AG10803 (cell line): ENCODE measurements around the gene GNAZ.

ENCODE experiments used
- DNase-seq: peaks from one replicate; pipeline ENCODE4 v3.0.0; 2010; ENCODE audit warnings: low read depth
- H3K4me3 ChIP-seq: 2 replicates; pipeline ENCODE4 v1.5.1; 2011; ENCODE audit warnings: mild to moderate bottlenecking, low read length, control low read depth
- TF ChIP-seq, protein P1 (sequence below): conservative IDR thresholded peaks from 2 replicates; pipeline ENCODE4 v1.5.1; 2011; ENCODE audit warnings: mild to moderate bottlenecking, low read length, control low read depth, inconsistent platforms

Gene GNAZ

DNA sequence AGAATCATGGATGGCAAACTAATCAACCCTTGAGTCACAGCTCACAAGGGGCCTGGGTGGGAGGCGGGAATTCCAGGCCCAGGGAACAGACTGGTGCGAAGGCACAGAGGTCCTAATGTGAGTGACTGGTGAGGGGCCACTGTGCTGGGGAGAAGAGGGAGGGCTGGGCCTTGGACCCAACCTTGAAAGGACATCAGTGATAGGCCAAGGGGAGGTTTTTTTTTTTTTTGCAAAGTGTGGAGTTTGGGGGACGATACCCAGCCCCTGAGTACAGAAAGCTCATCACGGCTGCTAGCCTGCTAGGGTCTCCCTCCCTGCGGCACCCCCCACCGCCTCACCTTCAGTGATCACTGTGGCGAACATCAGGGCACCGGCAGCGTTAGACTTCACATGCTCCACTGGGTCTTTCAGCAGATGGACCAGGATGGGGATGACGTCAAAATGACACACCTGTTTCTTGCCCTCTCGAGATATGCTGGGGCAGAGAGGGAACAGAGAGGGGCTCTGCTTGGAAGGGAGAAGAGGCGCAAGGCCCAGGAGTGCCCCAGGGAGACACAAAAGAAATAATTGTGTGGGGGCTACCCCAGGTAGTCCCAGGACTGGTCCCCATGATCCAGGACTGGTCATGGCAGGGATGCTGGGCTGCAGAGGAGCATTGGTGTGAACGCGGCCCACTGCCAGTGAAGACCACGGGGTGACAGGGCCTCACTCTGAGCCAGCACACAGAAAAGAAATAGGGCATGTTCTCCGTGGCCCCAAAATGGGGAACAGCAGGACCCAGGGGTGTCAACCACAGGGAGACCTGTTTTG, 8.6 kb upstream of the GNAZ start:
- TF ChIP-seq, protein P1, sequence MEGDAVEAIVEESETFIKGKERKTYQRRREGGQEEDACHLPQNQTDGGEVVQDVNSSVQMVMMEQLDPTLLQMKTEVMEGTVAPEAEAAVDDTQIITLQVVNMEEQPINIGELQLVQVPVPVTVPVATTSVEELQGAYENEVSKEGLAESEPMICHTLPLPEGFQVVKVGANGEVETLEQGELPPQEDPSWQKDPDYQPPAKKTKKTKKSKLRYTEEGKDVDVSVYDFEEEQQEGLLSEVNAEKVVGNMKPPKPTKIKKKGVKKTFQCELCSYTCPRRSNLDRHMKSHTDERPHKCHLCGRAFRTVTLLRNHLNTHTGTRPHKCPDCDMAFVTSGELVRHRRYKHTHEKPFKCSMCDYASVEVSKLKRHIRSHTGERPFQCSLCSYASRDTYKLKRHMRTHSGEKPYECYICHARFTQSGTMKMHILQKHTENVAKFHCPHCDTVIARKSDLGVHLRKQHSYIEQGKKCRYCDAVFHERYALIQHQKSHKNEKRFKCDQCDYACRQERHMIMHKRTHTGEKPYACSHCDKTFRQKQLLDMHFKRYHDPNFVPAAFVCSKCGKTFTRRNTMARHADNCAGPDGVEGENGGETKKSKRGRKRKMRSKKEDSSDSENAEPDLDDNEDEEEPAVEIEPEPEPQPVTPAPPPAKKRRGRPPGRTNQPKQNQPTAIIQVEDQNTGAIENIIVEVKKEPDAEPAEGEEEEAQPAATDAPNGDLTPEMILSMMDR = no peak
- H3K4me3 ChIP-seq = no peak overlapping the region
- DNase-seq = no peak

DNA sequence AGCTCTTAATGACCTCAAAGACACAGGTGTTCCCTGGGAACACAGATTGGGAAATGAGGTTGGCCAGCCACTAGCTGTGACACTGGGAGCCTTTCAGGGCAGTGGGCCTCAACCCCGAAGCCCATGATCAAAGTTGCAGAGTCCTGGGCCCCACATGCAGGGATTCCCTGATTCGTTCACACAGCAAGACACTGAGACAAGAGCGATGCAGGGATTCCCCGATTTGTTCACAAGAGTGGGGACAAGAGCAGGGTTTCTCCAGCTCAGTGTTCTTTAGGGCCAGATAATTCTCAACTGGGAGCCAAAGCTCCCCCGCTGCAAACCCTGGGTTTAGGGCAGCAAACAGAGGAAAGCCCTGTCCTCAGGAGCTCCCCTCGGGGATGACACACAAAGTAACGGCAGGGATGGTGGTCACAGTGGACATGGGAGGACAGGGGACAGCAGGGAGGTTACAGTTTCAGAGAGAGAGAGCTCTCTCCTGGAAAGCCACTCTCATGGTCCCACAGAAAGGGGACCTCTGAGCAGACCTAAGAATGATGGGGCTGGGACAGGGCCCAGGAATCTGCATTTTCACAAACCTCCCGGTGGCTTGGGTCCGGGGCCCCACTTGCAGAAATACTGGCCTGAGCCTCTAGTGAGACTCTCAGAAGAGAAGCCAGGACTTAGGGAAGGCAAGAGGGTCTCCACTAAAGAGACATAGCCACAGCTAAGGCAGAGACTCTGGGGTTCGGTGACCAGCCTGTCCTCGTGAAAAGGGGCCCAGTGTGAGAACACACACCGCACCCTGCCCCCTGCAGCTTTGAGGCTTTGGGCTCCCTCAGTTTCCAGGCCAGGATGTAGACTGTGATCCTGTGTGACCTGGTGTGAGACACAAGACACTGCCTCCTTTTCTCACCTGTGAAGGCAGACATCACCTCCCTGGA, 7.4 kb upstream of the GNAZ start:
- TF ChIP-seq, protein P1 = no peak
- DNase-seq = no peak
- H3K4me3 ChIP-seq = no peak overlapping the region

DNA sequence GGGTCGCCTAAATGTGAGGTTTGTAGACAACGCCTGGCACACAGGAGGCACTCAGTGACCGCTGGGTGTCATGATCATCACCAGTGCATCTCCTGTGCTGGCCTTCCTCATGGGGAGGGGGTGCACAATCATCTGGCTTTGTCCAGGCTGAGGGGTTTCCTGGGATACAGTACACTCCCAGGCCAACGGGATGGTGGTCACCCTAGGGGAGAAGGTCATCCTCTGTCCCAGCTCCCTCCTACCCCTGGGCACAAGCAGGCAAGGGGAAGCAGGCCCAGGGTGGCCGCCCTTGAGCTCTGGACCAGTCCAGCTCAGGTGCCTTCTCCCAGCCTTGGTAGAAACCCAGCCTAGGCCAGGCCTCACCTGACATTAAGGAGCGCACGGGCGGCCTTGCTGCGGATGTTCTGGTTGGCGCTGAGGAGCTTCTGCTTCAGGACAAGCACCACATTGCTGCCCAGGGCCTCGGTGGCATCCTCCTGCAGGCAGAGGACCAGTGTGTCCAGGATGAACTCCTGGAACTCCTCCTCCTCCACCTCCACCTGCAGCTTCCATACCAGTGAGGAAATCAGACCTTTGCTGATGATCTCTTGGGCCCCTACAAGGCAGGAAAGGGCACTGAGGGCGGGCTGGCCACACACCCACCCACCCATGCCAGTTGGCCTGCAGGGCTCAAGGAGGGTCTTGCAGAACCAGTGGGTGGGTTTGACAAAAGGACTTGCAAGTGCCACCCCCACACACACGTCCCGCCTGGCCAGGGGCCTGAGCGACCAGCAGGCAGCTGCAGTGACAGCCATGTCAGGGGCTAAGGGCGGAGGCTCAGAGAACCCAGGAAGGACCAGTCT, 6.6 kb upstream of the GNAZ start:
- TF ChIP-seq, protein P1 = no peak
- H3K4me3 ChIP-seq = no peak overlapping the region
- DNase-seq = no peak

DNA sequence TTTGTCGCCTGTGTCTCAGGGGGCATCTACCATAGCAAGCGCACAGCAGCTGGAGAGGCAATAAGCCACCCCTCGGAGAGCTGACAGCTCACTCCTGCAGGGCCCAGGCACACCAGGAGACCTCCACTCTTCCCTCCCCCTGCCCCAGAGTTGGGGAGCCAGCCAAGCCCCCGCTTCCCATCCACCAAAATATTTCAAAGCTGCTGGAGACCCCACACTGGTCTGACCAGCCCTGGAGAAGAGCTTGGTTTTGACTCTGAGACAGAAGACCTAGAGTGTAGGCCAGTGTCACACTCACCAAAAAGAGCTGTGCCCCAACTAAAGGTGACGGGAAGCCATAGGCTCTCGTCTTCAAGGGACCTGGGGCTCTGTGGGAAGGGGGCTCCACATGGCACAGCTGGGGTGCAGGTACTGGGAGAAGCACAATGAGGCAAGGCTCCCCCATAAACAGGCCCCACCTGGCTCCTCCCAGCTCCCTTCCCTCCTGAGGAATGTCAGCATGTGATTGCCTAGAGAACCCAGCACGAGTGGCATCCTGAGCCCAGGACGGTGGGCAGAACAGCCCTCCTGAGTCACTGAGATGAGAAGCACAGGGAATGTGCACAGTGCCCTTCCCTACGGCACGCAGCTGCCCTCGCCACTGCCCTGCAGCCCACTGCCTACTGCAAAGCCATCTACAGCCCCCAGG, 5.8 kb upstream of the GNAZ start:
- DNase-seq = no peak
- H3K4me3 ChIP-seq = no peak overlapping the region
- TF ChIP-seq, protein P1 = no peak

DNA sequence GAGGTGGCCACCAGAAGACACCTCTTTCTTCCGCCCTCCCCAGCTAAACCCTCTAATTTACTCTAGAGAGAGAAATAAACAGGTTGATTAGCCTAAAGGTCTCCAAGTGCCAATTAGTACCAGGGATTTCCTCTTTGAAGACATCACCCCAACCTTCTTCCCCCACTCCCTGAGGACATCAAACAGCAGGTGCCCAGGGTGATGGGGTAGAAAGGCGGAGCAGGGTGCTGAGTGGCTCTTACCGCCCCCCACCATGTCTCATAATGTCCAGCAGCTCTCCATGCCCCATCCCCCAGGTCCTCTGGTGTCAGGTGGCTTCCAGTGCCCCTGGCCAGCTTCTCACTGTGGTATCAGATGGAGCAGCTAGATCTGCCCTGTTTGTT, 5.3 kb upstream of the GNAZ start:
- no peak for DNase-seq
- H3K4me3 ChIP-seq = no peak overlapping the region
- TF ChIP-seq, protein P1 = no peak

DNA sequence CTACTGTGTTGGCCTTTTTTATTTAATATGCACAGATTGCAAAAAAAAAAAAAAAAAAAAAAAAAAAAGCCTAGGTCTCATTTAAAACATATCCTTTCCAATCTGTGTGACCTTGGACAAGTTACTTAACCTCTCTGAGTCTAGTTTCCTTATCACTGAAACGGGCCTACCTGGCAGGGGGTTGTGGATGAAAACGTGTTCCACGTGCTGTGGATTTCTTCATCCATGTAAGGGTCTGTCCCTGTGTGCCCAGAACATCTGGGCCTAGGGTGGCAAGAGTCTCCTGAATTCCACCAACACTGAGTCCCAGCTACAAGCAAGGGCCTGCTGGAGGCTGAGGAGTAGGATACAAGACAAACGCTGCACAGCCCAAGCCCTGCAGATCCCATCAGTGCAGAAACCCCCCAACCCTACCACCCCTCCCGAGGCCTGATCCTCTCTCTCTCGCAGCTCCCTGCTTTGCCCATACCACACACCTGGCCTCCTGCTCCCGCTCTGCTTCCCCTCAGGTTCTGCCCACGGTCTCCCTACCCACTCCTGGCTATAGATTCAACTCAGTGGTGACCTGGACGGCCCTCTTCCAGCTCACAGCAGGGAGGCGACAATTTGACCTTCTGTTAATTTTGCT, 4.7 kb upstream of the GNAZ start:
- DNase-seq = no peak
- TF ChIP-seq, protein P1 = no peak
- H3K4me3 ChIP-seq = no peak overlapping the region
